Neural cell (in vitro differentiated cells): ENCODE data around the gene FASTK.

ENCODE experiments used
- CTCF ChIP-seq: fragments of 450-650 bp; IDR thresholded peaks from 2 replicates; pipeline ENCODE4 v1.5.1; 2014; ENCODE audit warnings: antibody characterized with exemption, mild to moderate bottlenecking, moderate library complexity; ENCODE audit not compliant: poor library complexity, severe bottlenecking
- EZH2 ChIP-seq: fragments of 200-600, 300-800 bp; shearing (Covaris generic), sonication (generic); IDR thresholded peaks from 2 replicates; pipeline ENCODE4 v1.6.1; 2014; ENCODE audit warnings: antibody characterized with exemption, low read length, borderline replicate concordance, mild to moderate bottlenecking; ENCODE audit not compliant: insufficient read depth, poor library complexity, severe bottlenecking
- RAD21 ChIP-seq: fragments of 450-650 bp; conservative IDR thresholded peaks from 2 replicates; pipeline ENCODE4 v1.6.1; 2014; ENCODE audit warnings: antibody characterized with exemption, mild to moderate bottlenecking, moderate library complexity
- REST ChIP-seq: IDR thresholded peaks from 2 replicates; pipeline ENCODE4 v1.6.1; 2012; ENCODE audit warnings: borderline replicate concordance

- no peak for TF ChIP-seq CTCF
- TF ChIP-seq REST, result no peak
- TF ChIP-seq EZH2, result no peak
- TF ChIP-seq RAD21, result no peak
Measured at GRCh38 chr7:151075662-151075971, 5.0 kb downstream of the FASTK start.
